OCI-LY3 (cell line): Measurements from ENCODE around the gene ZNF232.

ENCODE experiments used
- EZH2phosphoT487 ChIP-seq: fragments of 200-600 bp; shearing (Covaris generic); IDR thresholded peaks from 2 replicates; pipeline ENCODE4 v1.6.1; 2018; ENCODE audit warnings: antibody characterized with exemption, mixed run types, low read depth
- TF ChIP-seq, protein P1 (sequence below): fragments of 200-600, 300-600 bp; sonication (generic); IDR thresholded peaks from 2 replicates; pipeline ENCODE4 v1.5.1; 2014; ENCODE audit warnings: antibody characterized with exemption, low read length, low read depth

DNA sequence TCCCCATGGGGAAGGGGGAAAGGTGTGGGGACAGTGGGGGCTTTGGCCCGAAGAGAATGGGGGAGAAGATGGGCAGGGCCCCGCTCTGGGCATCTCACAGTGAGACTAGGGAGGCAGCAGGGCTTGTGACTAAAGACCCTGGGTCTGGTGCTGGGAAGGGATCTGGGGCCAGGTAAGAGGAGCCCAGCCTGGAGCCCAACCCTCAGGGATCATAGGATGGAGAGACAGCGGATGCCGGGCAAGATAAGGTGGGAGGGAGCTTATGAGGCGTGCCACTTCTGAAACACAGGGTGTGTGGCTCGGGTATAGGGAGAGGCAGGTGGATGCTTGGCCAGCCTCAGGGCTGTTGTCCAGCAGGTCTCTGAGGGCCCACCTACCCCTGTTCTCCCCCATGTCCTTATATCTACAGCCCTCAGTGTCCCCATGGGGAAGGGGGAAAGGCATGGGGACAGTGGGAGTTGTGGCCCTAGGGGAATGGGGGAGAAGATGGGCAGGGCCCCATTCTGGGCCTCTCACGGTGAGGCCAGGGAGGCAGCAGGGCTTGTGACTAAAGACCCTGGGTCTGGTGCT, 19.6 kb upstream of the ZNF232 start:
- TF ChIP-seq, protein P1, sequence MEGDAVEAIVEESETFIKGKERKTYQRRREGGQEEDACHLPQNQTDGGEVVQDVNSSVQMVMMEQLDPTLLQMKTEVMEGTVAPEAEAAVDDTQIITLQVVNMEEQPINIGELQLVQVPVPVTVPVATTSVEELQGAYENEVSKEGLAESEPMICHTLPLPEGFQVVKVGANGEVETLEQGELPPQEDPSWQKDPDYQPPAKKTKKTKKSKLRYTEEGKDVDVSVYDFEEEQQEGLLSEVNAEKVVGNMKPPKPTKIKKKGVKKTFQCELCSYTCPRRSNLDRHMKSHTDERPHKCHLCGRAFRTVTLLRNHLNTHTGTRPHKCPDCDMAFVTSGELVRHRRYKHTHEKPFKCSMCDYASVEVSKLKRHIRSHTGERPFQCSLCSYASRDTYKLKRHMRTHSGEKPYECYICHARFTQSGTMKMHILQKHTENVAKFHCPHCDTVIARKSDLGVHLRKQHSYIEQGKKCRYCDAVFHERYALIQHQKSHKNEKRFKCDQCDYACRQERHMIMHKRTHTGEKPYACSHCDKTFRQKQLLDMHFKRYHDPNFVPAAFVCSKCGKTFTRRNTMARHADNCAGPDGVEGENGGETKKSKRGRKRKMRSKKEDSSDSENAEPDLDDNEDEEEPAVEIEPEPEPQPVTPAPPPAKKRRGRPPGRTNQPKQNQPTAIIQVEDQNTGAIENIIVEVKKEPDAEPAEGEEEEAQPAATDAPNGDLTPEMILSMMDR = no peak
- no peak for TF ChIP-seq EZH2phosphoT487
